ENCODE data around the gene ZNF544. TPM values are rescaled to one million over a fixed set of nuclear protein-coding genes. Genes with fewer than 3 reads are reported as not detected.
"Not testable (repeated sequence)": the region's sequence is repeated elsewhere in the genome, so short reads cannot be mapped to it uniquely, and the experiment has no call there.

ZNF544 gene
- polyA plus RNA-seq, 4 donors = 29.7 to 37.0 (median 33.2) TPM

DNA sequence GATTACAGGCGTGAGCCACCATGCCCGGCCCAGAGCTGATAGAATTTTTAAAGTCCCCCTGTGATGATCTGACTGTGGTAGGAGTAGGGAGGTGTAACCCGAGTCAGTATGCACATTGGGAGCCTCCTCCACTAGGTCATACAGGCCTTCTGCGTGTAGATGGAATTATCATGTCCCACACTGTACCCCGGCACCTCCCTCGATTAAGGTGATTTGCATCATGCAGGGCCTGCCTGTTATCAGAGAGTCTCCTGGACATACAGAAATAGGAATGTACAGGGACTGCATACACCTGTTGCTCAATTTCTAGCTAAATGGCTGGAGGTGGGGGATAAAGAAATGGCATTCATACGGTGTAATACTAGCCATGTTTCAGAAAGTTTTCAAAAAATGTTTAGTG lies 75.5 kb downstream of the ZNF544 start:
- DNase-seq (ENCODE audit: low read depth in 4 of 4, low spot score in 3 of 4) = no peak

DNA sequence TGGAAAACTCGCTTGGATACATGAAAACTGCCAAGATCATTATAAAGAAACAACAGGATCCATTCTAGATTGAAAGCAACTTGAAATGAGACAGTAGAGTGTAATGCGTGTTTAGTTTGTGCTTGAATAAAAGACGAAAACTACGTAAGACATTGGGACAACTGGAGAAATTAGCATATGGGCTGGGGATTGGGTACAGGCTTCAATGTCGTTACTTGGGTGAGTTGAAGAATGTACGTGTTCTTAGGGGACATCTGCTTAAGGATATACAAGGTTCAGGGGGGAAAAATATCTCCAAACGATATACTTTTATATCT lies 76.0 kb downstream of the ZNF544 start:
- no peak for DNase-seq (ENCODE audit: low read depth in 4 of 4, low spot score in 3 of 4)

DNA sequence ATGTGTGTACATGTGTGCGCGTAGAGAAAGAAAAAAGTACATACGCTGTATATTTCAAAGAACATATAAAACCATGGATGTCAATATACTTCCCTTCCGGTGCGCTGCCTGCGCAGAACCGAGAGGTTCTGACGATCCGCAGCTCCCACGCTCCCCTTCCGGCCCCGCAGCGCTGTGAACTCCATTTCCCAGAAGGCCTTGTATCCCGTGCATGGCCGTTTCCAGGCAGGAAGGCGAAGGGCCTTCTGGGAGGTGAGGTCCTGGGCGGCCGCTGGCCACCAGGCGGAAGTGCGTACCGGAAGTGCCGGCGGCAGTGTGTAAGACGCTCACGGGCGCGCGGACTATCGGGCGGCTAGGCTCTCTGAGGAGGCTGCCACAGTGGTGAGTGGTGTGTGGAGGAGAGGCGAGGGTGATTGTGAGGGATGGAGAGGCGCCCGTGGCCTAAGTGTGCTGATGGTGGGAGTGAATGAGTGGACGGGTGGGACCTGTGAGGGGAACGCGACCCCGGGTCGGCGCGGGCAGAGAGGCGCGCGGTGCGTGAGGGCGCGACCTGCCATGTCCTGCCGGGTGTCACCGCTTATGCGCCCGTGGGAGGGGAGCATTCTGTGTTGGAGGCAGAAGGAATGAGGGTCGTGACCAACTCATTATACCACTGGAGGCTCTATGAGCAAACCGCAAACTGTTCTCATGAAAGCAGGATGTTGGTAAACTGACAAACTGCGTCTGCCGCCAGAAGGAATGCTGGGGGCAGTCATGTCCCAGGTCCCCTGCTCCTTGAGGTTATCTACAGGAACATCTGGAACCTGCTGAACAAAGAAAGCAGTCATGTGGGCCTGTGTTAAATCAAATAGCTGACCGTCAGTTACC lies 76.6 kb downstream of the ZNF544 start, which contains the start of gene ERVK3-1:
ERVK3-1 (plus strand) TSS at position 313 of the 867 bp plus-strand sequence. CDS start 6,792 bp downstream, outside the sequence.
- DNase-seq (ENCODE audit: low read depth in 4 of 4, low spot score in 3 of 4) = peak; percentile 87 to 92 (median 90)

DNA sequence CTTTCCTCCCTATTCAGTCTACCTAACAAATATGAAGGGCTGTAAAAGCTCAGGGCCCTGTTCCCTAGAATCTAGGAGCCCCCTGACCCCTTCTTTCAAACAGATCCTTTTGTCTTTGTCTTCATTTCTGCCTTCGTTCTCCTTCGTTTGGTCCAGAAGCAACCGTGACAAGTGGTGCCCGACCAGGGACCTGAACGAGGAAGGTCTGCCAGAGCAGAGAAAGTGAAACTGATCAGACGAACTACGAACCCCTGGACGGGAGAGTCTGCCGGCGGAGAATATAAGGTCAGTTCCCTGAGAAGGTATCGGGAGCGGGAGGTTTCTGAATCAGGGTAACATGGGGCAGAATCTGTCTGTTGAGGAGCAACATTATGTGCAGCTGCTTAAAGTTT lies 77.2 kb downstream of the ZNF544 start:
- no peak for DNase-seq (ENCODE audit: low read depth in 4 of 4, low spot score in 3 of 4)

DNA sequence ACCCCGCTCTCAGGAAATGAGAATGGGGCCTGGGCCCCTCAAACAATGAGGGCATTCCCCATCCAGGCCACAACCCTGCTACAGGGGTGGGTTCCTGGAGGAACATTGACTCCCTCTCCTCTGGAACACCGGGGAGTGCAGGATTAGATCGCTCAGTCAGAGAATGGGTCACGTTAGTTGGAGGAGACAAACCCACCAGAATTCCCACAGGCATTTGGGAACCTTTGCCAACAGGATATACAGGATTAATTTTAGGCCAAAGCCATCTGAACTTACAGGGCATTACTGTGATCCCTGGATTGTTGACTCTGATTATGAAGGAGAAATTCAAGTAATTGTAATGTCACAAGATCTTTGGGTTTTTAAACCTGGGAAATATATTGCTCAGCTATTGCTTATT lies 79.0 kb downstream of the ZNF544 start:
- no peak for DNase-seq (ENCODE audit: low read depth in 4 of 4, low spot score in 3 of 4)

DNA sequence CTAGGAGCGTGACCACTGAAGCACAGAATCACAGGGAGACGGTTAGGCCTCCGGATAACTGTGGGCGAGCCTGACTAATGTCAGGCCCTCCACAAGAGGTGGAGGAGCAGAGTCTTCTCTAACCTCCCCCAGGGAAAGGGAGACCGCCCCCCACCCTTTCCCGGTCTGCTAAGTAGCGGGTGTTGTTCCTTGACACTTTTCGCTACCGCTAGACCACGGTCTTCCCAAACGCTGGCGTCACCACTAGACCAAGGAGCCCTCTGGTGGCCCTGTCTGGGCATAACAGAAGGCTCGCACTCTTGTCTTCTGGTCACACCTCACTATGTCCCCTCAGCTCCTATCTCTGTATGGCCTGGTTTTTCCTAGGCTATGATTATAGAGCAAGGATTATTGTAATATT lies 82.0 kb downstream of the ZNF544 start:
- not testable (repeated sequence) for DNase-seq (ENCODE audit: low read depth in 4 of 4, low spot score in 3 of 4)

DNA sequence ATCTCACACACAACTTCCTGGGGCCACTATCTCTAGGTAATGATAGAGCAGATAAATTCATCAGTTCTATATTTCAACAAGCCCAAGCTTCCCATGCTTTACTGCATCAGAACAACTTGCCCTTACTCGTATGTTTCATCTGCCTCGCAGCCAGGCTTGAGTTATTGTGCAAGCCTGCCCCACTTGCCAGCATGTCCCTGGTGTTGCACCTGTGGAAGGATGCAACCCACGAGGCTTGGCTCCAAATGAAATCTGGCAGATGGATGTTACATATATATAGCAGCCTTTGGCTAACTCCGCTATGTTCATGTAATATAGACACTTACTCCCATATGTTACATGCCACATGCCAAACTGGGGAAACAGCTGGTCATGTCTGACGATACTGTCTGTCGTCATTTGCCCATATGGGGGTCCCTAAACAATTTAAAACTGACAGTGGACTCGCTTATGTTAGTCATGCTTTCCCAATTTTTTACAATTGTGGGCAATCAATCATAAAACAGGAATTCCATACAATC lies 82.7 kb downstream of the ZNF544 start:
- DNase-seq (ENCODE audit: low read depth in 4 of 4, low spot score in 3 of 4) = no peak

Other genes starting within 250 kb of the ZNF544 start
- gene ZNF606, start 226.1 kb upstream of the ZNF544 start, polyA plus RNA-seq (ENCODE audit: insufficient read length in 4 of 4) = 10 to 100 TPM; 30.7 to 33.9 (median 32.3) TPM
- 1 to 10 TPM; 2.0 to 5.7 (median 3.9) TPM for gene ZSCAN1, start 194.9 kb upstream of the ZNF544 start, polyA plus RNA-seq (ENCODE audit: insufficient read length in 4 of 4)
- 10 to 100 TPM; 18.6 to 23.1 (median 22.2) TPM for gene ZNF135, start 169.6 kb upstream of the ZNF544 start, polyA plus RNA-seq (ENCODE audit: insufficient read length in 4 of 4)
- gene ZSCAN18, start 130.7 kb upstream of the ZNF544 start, polyA plus RNA-seq (ENCODE audit: insufficient read length in 4 of 4) = 100 to 1,000 TPM in 1 of 4 donors, 10 to 100 TPM in 3; 85.2 to 114 (median 86.2) TPM
- 10 to 100 TPM; 18.8 to 26.1 (median 24.1) TPM for gene ZNF329, start 78.1 kb upstream of the ZNF544 start, polyA plus RNA-seq (ENCODE audit: insufficient read length in 4 of 4)
- gene ZNF274, start 45.9 kb upstream of the ZNF544 start, polyA plus RNA-seq (ENCODE audit: insufficient read length in 4 of 4) = 10 to 100 TPM; 18.1 to 22.7 (median 19.1) TPM
- gene ZNF8, start 50.0 kb downstream of the ZNF544 start, polyA plus RNA-seq (ENCODE audit: insufficient read length in 4 of 4) = 1 to 10 TPM; 6.4 to 7.5 (median 7.0) TPM
- gene ERVK3-1, start 76.5 kb downstream of the ZNF544 start, polyA plus RNA-seq (ENCODE audit: insufficient read length in 4 of 4) = 10 to 100 TPM; 46.2 to 51.0 (median 49.4) TPM
- 1 to 10 TPM; 3.4 to 3.8 (median 3.5) TPM for gene ZSCAN22, start 98.1 kb downstream of the ZNF544 start, polyA plus RNA-seq (ENCODE audit: insufficient read length in 4 of 4)
- gene A1BG, start 124.6 kb downstream of the ZNF544 start, polyA plus RNA-seq (ENCODE audit: insufficient read length in 4 of 4) = 1 to 10 TPM in 1 of 4 donors, under 1 TPM in 3; 0.39 to 2.7 (median 0.93) TPM
- gene ZNF497, start 133.8 kb downstream of the ZNF544 start, polyA plus RNA-seq (ENCODE audit: insufficient read length in 4 of 4) = 1 to 10 TPM; 3.3 to 5.7 (median 3.9) TPM
- 1 to 10 TPM; 2.1 to 5.3 (median 2.8) TPM for gene ZNF837, start 152.1 kb downstream of the ZNF544 start, polyA plus RNA-seq (ENCODE audit: insufficient read length in 4 of 4)
- gene RPS5, start 158.4 kb downstream of the ZNF544 start, polyA plus RNA-seq (ENCODE audit: insufficient read length in 4 of 4) = 1,000 to 10,000 TPM in 1 of 4 donors, 100 to 1,000 TPM in 3; 816 to 1,178 (median 906) TPM
- under 1 TPM in 1 of 4 donors, not detected in 3; 0.10 TPM for gene RNF225, start 166.7 kb downstream of the ZNF544 start, polyA plus RNA-seq (ENCODE audit: insufficient read length in 4 of 4)
- 10 to 100 TPM; 12.3 to 14.6 (median 13.6) TPM for gene ZNF584, start 179.7 kb downstream of the ZNF544 start, polyA plus RNA-seq (ENCODE audit: insufficient read length in 4 of 4)
- gene ZNF132, start 211.2 kb downstream of the ZNF544 start, polyA plus RNA-seq (ENCODE audit: insufficient read length in 4 of 4) = 10 to 100 TPM; 11.9 to 16.2 (median 15.2) TPM
- 1 to 10 TPM; 4.7 to 6.2 (median 5.3) TPM for gene ZNF324B, start 222.7 kb downstream of the ZNF544 start, polyA plus RNA-seq (ENCODE audit: insufficient read length in 4 of 4)
- gene ZNF324, start 238.2 kb downstream of the ZNF544 start, polyA plus RNA-seq (ENCODE audit: insufficient read length in 4 of 4) = 10 to 100 TPM in 2 of 4 donors, 1 to 10 TPM in 2; 8.6 to 11.4 (median 9.8) TPM
- gene ZNF446, start 247.4 kb downstream of the ZNF544 start, polyA plus RNA-seq (ENCODE audit: insufficient read length in 4 of 4) = 10 to 100 TPM; 14.4 to 19.0 (median 15.5) TPM